ENCODE data around the gene SH2D2A. TPM values are rescaled to one million over a fixed set of nuclear protein-coding genes. Genes with fewer than 3 reads are reported as not detected.

Gene SH2D2A
- total RNA-seq, 3 donors from 2014 or later = 200 to 245 (median 214) TPM

- DNase-seq = no peak
- Mint-ChIP-seq H3K36me3 (ENCODE audit: insufficient read depth) (no peaks in the 10 kb centered on the region), H3K4me3 (no peak overlapping the region)
Observed at GRCh38 chr1:156823210-156823790, 6.7 kb upstream of the SH2D2A start.

DNA sequence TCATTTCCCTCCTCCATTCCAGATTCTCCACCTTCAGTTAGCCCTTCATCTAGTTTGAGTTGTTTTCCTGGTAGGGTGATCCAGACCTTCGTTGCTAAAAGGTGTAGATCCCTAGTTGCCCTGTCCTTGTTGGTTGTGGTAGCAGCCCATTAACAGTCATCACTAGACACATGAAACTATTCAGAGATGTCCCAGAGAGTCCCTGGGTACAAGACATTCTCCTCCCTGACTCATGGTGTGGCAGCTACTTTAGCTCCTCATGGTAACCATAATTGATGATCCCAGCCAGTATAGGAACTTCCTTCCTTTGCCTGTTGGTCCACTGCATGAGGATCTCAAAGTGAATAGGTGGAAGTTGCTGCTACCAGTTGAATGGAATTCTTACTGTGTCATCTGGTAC is 6.0 kb upstream of the SH2D2A start:
- no peak overlapping the region for H3K4me3 Mint-ChIP-seq
- H3K9me3 Mint-ChIP-seq = no peaks in the 10 kb centered on the region
- no peaks in the 10 kb centered on the region for H3K36me3 Mint-ChIP-seq (ENCODE audit: insufficient read depth)
- ATAC-seq (no peak), DNase-seq (no peak)
- H3K4me1 Mint-ChIP-seq (ENCODE audit: low read depth) = peaks cover 27% of the 10 kb centered on the region
- no peaks in the 10 kb centered on the region for H3K27me3 Mint-ChIP-seq (ENCODE audit: low read depth)

More at GRCh38 chr1:156823210-156823790, 6.7 kb upstream of the SH2D2A start:
- Mint-ChIP-seq H3K4me1 (ENCODE audit: low read depth) (peaks cover 24% of the 10 kb centered on the region), H3K27me3 (ENCODE audit: low read depth) (no peaks in the 10 kb centered on the region), H3K9me3 (no peaks in the 10 kb centered on the region)
- no peak for ATAC-seq

- H3K27me3 Mint-ChIP-seq (ENCODE audit: low read depth) = no peaks in the 10 kb centered on the region
- DNase-seq (no peak), ATAC-seq (peak; percentile 77 to 81)
- no peaks in the 10 kb centered on the region for H3K9me3 Mint-ChIP-seq
- peaks cover 31% of the 10 kb centered on the region for H3K4me1 Mint-ChIP-seq (ENCODE audit: low read depth)
- H3K36me3 Mint-ChIP-seq (ENCODE audit: insufficient read depth) = no peaks in the 10 kb centered on the region
- no peak overlapping the region for H3K4me3 Mint-ChIP-seq
Observed at GRCh38 chr1:156821801-156822200, 5.2 kb upstream of the SH2D2A start.

- DNase-seq = no peak
- H3K4me1 Mint-ChIP-seq (ENCODE audit: low read depth) = peaks cover 58% of the 10 kb centered on the region
- H3K27me3 Mint-ChIP-seq (ENCODE audit: low read depth) = no peaks in the 10 kb centered on the region
- ATAC-seq = peak in 1 of 2 donors; percentile 0
- peak overlapping the region; percentile 81 for H3K4me3 Mint-ChIP-seq
- H3K36me3 Mint-ChIP-seq (ENCODE audit: insufficient read depth) = peaks cover 38% of the 10 kb centered on the region
- H3K9me3 Mint-ChIP-seq = no peaks in the 10 kb centered on the region
Observed at GRCh38 chr1:156815961-156816422, 656 bp downstream of the SH2D2A start.

- H3K9me3 Mint-ChIP-seq = no peaks in the 10 kb centered on the region
- no peaks in the 10 kb centered on the region for H3K27me3 Mint-ChIP-seq (ENCODE audit: low read depth)
- no peak for DNase-seq
- H3K4me3 Mint-ChIP-seq = peak overlapping the region; percentile 81
- ATAC-seq = no peak
- peaks cover 55% of the 10 kb centered on the region for H3K4me1 Mint-ChIP-seq (ENCODE audit: low read depth)
- peaks cover 40% of the 10 kb centered on the region for H3K36me3 Mint-ChIP-seq (ENCODE audit: insufficient read depth)
Observed at GRCh38 chr1:156815307-156815826, 1.3 kb downstream of the SH2D2A start.

DNA sequence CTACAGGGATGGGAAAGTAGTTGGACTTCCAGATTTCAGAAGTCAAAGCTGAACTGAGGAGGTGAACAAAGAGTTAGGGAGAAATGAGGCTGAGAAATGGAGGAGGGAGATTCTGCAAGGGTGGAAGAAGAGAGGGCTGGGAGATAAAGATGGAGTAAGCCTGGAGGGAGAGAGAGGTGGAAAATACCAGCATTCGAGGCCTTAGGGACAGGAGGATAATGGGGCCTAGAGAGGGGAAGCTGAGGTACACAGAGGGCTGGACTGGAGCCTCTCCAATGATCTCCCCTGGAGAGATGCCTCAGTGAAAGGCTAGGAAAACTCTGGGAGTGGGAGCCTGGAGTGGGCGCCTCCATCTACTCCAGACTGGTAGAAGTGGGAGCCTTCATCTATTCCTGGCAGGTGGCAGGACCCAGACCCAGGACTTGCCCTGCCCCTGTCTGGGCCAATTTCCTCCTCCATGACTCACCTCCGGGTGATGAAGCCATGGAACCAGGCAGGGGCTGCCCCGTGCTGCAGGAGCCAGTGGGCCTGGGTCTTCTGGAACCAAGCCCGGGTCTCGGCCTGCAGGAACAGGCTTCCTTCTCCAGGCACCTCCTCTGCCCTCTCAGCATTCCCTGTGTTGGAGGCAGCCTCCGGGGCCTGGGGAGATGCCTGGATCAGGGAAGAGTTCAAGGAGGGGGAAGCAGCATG is 1.9 kb downstream of the SH2D2A start:
- peak; percentile 60 for DNase-seq
- H3K36me3 Mint-ChIP-seq (ENCODE audit: insufficient read depth) = peaks cover 41% of the 10 kb centered on the region
- no peaks in the 10 kb centered on the region for H3K9me3 Mint-ChIP-seq
- no peaks in the 10 kb centered on the region for H3K27me3 Mint-ChIP-seq (ENCODE audit: low read depth)
- ATAC-seq = peak in 1 of 2 donors; percentile 15
- peak overlapping the region; percentile 81 for H3K4me3 Mint-ChIP-seq
- peaks cover 55% of the 10 kb centered on the region for H3K4me1 Mint-ChIP-seq (ENCODE audit: low read depth)

GRCh38 chr1:156813750-156814570 is 2.7 kb downstream of the SH2D2A start:
- H3K4me3 Mint-ChIP-seq = peak overlapping the region; percentile 81
- no peaks in the 10 kb centered on the region for H3K27me3 Mint-ChIP-seq (ENCODE audit: low read depth)
- H3K9me3 Mint-ChIP-seq = no peaks in the 10 kb centered on the region
- ATAC-seq (peak; percentile 32 to 35), DNase-seq (peak; percentile 81)
- peaks cover 58% of the 10 kb centered on the region for H3K4me1 Mint-ChIP-seq (ENCODE audit: low read depth)
- H3K36me3 Mint-ChIP-seq (ENCODE audit: insufficient read depth) = peaks cover 45% of the 10 kb centered on the region

- DNase-seq = no peak
- H3K9me3 Mint-ChIP-seq = no peaks in the 10 kb centered on the region
- ATAC-seq = no peak
- H3K36me3 Mint-ChIP-seq (ENCODE audit: insufficient read depth) = peaks cover 48% of the 10 kb centered on the region
- H3K4me1 Mint-ChIP-seq (ENCODE audit: low read depth) = peaks cover 63% of the 10 kb centered on the region
- H3K27me3 Mint-ChIP-seq (ENCODE audit: low read depth) = no peaks in the 10 kb centered on the region
- H3K4me3 Mint-ChIP-seq = peak overlapping the region; percentile 81
Observed at GRCh38 chr1:156813298-156813697, 3.4 kb downstream of the SH2D2A start.

DNA sequence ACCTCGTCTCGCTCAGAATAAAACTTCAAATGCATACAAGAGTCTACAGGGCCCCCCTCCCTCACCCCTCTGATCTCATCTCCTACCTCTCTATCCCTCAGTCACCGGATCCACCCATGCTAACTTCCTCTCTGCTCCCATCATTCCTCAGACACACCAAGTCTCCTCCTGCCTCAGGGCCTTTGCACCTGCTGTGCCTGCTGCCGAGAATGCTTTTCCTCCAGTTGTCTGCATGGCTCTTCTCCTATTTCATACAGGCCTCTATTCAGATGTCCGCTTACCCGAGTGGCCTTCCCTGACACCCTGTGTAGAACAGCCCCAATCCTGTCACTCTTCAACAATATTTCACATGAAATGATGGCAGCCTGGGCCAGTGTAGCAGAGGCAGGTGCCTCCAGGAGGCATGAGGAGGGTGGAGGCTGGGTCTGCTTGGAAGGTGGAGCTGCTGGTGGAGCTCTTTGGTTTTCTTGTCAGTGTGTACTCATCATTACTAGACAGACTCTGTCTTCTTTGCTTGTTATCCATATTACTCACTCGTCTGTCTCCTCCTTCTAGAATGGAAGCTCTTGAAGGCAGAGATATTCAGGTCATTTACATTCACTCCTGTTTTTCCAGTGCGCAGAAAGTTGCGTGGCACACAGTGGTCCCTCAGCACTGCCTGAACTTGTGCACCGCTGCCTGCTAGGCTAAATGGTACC is 4.2 kb downstream of the SH2D2A start:
- H3K4me1 Mint-ChIP-seq (ENCODE audit: low read depth) = peaks cover 68% of the 10 kb centered on the region

DNA sequence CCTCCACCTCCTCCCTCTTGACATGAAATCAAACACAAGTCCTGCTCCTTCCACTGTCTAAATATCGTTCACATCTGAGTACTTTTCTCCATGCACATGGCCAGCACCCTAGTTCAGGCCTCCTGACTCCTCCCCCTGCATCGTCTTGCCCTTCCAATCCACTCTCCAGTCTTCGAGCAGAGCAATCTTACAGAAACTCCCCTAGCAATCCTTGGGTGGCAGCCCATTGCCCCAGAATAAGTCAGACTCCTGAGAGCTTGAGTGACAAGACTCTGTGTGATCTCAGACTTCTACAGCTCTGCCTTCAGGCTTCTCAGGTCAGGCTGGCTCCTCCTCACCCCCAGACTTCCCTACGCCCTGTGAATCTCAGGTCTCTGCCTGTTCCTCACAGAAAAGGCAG is 5.5 kb downstream of the SH2D2A start:
- Mint-ChIP-seq H3K9me3 (no peaks in the 10 kb centered on the region), H3K4me3 (peak overlapping the region; percentile 81), H3K27me3 (ENCODE audit: low read depth) (no peaks in the 10 kb centered on the region), H3K4me1 (ENCODE audit: low read depth) (peaks cover 64% of the 10 kb centered on the region), H3K36me3 (ENCODE audit: insufficient read depth) (peaks cover 65% of the 10 kb centered on the region)
- ATAC-seq (no peak), DNase-seq (no peak)

More for the DNA sequence above, 4.2 kb downstream of the SH2D2A start:
- Mint-ChIP-seq H3K4me3 (peak overlapping the region; percentile 81), H3K27me3 (ENCODE audit: low read depth) (no peaks in the 10 kb centered on the region), H3K36me3 (ENCODE audit: insufficient read depth) (peaks cover 56% of the 10 kb centered on the region), H3K9me3 (no peaks in the 10 kb centered on the region)
- no peak for ATAC-seq
- DNase-seq = no peak

DNA sequence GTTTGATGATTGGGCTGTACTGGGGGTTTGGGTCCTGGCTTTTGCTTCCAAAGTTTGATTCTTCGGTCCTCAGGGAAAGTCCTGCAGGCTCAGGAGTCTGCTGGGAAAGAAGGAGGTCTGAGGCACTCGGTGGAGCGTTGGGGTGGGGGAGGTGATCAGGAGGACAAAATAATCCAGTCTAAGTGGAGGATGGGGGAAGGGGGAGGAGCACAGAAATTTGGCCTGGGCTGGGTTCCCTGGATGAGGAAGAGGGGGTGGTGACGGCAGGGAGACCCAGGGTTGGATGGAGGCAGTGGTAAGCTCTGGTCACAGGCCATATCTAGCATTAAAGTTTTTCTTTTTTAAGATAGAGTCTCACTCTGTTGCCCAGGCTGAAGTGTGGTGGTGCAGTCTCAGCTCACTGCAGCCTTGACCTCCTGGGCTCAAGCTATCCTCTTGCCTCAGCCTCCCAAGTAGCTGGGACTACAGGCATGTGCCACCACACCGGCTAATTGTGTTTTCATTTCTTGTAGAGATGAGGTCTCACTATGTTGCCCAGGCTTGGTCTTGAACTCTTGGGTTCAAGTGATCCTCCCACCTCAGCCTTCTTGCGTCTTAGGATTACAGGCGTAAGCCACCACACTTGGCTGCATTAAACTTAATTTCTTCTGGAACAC is 6.8 kb downstream of the SH2D2A start:
- DNase-seq (no peak), ATAC-seq (no peak)
- no peaks in the 10 kb centered on the region for H3K9me3 Mint-ChIP-seq
- H3K36me3 Mint-ChIP-seq (ENCODE audit: insufficient read depth) = peaks cover 60% of the 10 kb centered on the region
- H3K4me1 Mint-ChIP-seq (ENCODE audit: low read depth) = peaks cover 56% of the 10 kb centered on the region
- H3K4me3 Mint-ChIP-seq = no peak overlapping the region
- no peaks in the 10 kb centered on the region for H3K27me3 Mint-ChIP-seq (ENCODE audit: low read depth)

DNA sequence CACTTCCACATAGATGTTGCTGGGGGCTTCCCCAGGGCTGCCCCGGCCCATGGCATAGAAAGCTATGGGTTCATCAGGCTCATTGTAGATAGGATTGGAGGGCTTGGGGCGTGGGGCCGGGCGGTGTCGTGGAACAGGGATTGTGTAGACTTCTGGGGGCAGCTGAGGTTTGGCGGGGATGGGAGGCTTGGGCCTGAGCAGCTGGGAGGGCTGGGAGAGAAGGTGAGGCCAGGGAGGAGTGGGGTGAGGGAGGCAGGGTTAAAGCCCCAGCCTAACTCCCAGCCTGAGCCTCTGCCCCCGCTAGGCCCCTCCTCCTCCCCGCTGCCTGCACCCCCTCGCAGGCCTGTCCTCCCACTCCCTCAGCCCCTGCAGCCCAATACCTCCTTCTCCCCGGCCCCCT is 7.4 kb downstream of the SH2D2A start:
- H3K27me3 Mint-ChIP-seq (ENCODE audit: low read depth) = no peaks in the 10 kb centered on the region

DNA sequence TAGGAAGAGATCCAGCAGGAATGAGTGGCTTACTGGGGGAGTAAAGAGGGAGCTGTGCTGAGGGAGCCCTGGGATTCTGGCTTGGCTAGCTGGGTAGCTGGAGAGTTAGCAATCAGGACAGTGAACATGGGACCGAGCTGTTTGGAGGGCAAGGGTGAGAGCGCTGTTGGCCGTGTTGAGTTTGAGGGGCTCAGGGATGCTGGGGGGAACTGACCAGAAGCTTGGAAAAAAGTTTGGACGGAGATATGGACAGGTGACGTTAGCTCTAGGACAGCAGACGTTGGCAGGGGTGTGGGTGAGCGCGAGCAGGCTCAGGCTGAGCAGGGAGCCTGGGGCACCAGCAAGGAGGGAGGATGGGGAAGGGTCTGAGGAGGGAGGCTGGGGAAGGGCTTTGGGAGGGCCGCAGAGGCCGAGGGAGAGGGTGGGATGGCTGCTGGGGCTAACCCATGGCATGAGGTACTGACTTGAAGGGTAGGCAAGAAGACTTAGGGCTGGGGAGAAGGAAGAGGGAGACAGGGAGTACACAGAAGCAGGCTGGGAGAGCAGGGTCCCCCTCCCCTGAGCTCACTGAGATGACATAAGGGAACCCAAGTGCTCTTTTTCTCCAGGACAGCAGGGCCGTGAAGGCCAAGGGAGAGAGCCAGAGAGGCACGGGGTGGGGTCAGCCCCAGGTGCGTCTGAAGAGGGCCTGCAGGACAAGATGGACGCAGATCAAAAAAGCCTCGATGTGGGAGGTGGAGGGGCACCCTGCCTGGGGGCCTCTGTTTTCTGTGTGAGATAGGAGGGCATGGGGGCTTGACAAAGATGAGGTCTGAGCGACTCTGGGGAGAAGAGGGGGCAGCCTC is 8.2 kb downstream of the SH2D2A start:
- peaks cover 51% of the 10 kb centered on the region for H3K36me3 Mint-ChIP-seq (ENCODE audit: insufficient read depth)
- DNase-seq = no peak
- no peaks in the 10 kb centered on the region for H3K9me3 Mint-ChIP-seq
- H3K4me1 Mint-ChIP-seq (ENCODE audit: low read depth) = peaks cover 50% of the 10 kb centered on the region
- no peak overlapping the region for H3K4me3 Mint-ChIP-seq
- no peaks in the 10 kb centered on the region for H3K27me3 Mint-ChIP-seq (ENCODE audit: low read depth)
- no peak for ATAC-seq

More for the DNA sequence above, 7.4 kb downstream of the SH2D2A start:
- no peaks in the 10 kb centered on the region for H3K9me3 Mint-ChIP-seq
- peaks cover 55% of the 10 kb centered on the region for H3K36me3 Mint-ChIP-seq (ENCODE audit: insufficient read depth)
- ATAC-seq (no peak), DNase-seq (no peak)
- H3K4me3 Mint-ChIP-seq = no peak overlapping the region
- peaks cover 53% of the 10 kb centered on the region for H3K4me1 Mint-ChIP-seq (ENCODE audit: low read depth)
